DMS153 treated with DMSO at 0.1 percent for 48 hours (cell line): ENCODE data around the gene ATOH7.
A peak's percentile ranks its signal among the peaks of the same experiment; 100 is the strongest.
"Not testable (repeated sequence)": the region's sequence is repeated elsewhere in the genome, so short reads cannot be mapped to it uniquely, and the experiment has no call there.

Experiments
- DNase-seq: peaks from one replicate; lab custom pipeline; 2025; ENCODE audit not compliant: unreplicated experiment; lab: John Stamatoyannopoulos, UW

ATOH7 gene

DNA sequence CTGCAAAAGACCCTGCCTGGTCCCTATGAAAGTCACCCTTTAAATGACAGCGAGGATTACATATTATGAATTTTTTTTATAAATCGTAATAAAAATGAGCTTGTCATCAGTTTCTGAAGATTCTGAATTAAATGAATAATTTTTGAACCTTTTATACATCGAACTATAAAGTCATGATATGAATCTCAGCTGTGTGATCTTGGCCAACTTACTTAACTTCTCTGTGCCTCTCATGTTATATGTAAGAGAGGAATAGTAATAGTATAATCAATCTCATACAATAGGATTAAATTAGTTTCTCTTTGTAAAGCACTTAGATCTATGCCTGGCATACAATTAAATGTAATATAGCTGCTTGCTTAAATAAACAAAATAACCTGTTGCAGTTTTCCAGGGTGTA, 5.3 kb upstream of the ATOH7 start:
- DNase-seq, result no peak

GRCh38 chr10:68235581-68235980, 3.7 kb upstream of the ATOH7 start:
- no peak for DNase-seq

- no peak for DNase-seq
Observed at GRCh38 chr10:68235111-68235510, 3.2 kb upstream of the ATOH7 start.

DNA sequence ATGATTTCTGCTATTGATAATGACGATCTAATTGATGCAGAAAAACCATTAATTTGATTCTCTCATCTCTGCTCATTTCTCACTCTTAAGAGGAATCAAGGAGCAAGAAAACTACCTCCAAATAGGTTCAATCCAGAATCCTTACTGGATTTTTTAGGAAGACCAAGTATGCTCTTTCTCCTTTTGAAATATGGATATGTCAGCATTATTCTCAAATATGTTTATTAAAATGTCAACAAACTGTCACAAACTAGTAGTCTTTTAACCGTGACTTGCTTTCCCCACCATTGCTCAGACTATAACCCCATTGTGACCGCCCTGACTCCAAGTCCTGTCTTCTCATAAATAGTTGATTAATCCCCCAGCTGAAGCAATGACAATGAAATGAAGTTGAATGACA, 1.1 kb upstream of the ATOH7 start:
- DNase-seq, result no peak

- peak; percentile 61 for DNase-seq
Observed at GRCh38 chr10:68231106-68231816, 652 bp downstream of the ATOH7 start.

GRCh38 chr10:68230268-68230667, 1.6 kb downstream of the ATOH7 start:
- DNase-seq, result no peak

DNA sequence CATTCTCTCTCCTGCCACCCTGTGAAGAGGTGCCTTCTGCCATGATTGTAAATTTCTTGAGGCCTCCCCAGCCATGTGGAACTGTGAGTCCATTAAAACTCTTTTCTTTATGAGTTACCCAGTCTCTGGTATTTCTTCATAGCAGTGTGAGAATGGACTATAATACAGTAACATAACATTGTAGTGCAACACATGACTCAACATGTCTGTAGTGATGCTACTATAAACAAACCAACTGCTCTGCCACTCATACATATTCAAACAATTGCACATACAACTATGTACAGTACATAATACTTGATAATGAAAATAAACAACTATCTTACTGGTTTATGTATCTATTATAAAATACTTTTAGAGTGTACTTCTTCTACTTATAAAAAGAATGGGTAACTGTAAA, 7.1 kb downstream of the ATOH7 start:
- no peak for DNase-seq

GRCh38 chr10:68223535-68224165, 8.3 kb downstream of the ATOH7 start:
- DNase-seq, result no peak

GRCh38 chr10:68222391-68222790, 9.5 kb downstream of the ATOH7 start:
- DNase-seq, result no peak

- no peak for DNase-seq
Observed at GRCh38 chr10:68221196-68221595, 10.7 kb downstream of the ATOH7 start.

- no peak for DNase-seq
Observed at GRCh38 chr10:68218786-68219185, 13.1 kb downstream of the ATOH7 start.

DNA sequence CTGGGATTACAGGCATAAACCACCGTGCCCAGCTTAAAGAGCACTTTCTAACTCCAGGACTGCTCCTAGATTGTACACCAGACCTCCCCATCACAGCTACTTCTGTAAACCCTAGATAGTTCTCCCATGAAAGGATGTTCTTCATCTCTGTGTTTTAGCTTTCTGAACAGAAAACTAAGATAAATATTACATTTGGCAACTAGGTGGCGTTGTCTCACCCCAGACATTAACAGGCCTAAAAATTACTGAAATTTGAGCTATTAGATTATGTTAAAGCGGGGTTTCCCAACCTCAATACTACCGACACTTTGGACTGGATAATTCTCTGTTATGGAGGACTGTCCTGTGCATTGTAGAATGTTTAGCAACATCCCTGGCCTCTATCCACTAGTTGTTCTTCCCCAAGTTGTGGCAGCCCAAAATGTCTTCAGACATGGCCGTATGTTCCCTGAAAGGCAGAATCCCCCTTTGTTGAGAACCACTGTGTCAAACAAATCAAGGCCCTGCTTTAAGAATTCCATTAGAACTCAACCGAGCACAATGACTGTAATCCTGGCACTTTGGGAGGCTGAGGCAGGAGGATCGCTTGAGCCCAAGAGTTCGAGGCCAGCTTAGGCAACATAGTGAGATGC, 19.1 kb downstream of the ATOH7 start:
- no peak for DNase-seq

DNA sequence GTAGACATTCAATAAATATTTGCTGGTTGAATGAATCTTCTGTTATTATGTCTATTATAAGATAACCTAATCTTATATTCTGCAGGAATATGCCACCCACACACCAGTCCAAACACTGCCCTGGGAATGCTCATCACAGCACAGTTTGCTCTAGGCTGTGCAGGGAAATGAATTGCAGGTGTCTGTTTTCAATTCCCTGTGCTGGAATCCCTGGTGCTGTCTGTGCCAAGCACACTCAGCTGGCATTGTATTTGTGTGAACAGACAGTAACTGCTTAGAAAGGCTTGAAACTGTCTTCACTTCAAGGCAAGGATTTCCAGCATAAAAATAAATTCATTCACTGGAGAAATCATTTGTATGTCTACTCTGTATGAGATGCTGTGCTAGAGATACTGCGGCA, 20.2 kb downstream of the ATOH7 start:
- no peak for DNase-seq

GRCh38 chr10:68208424-68209042, 23.4 kb downstream of the ATOH7 start:
- peak; percentile 39 for DNase-seq

GRCh38 chr10:68202960-68203353, 29.0 kb downstream of the ATOH7 start:
- DNase-seq, result no peak

DNA sequence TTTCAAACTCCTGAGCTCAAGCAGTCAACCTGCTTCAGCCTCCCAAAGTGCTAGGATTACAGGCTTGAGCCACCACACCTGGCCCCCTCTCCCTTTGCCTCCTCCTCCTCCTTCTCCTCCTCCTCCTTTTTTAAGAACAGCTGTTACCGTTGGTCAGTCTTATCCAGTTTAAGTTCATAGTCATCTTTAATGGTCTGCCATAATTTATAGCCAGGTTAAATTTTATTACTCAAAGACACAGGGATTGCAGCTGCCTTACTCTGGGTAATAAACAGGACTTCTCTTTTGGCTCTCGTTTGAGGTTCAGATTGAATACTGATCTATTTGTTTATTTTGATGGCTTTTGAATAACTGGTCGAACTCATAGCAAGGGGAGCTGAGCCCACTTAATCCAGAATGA, 35.2 kb downstream of the ATOH7 start:
- no peak for DNase-seq

DNA sequence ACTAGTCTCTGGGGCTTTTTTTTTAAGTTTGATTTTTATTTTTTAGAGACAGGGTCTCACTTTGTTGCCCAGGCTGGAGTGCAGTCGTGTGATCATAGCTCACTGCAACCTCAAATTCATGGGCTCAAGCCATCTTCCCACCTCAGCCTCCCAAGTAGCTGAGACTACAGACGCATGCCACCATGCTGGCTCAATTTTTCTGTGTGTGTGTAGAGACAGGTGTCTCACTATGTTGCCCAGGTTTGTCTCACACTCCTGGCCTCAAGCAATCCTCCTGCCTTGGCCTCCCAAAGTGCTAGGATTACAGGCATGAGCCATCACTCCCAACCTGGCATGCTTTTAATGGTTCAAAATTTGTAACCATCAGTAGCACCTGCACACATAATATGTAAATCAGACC, 36.1 kb downstream of the ATOH7 start:
- not testable (repeated sequence) for DNase-seq

DNA sequence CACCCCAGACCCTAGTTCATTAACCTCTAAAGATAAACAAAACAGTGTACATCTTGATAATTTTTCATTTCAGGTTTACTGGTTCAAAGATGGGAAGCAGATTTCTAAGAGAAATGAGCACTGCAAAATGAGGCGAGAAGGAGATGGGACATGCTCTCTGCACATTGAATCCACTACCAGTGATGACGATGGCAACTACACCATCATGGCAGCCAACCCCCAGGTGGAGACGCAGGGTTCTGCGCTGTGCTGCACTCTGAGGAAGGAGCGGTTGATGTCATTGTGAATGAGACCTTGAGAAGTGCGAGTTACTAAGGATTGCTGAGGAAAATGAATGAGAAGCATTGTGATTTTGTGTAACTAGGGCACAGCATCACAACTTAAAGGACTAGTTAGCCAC, 37.6 kb downstream of the ATOH7 start:
- no peak for DNase-seq

DNA sequence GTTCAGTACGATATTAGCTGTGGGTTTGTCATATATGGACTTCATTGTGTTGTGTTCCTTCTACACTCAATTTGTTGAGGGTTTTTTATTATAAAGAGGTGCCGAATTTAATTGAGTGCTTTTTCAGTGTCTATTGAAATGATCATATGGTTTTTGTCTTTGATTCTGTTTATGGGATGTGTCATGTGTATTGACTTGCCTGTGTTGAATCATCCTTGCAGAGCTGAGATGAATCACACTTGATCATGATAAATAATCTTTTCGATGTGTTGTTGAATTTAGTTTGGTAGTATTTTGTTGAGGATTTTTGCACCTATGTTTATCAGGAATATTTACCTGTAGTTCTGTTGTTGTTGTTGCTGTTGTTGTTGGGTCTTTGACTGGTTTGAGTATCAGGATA, 39.8 kb downstream of the ATOH7 start:
- DNase-seq, result no peak

DNA sequence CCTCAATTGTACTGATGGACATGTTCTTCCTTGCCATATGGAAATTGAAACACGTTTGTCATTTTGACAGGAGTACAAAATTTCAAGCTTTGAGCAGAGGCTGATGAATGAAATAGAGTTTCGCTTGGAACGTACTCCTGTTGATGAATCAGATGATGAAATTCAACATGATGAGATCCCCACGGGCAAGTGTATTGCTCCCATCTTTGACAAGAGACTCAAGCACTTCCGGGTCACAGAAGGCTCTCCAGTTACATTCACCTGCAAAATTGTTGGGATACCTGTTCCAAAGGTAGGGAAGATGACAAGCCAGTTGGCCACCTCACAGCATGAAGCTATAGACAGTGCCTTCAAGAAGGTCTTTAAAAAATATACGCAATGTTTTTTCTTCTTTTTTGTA, 43.1 kb downstream of the ATOH7 start:
- no peak for DNase-seq

- DNase-seq, result no peak
Observed at GRCh38 chr10:68185085-68185484, 46.8 kb downstream of the ATOH7 start.

DNA sequence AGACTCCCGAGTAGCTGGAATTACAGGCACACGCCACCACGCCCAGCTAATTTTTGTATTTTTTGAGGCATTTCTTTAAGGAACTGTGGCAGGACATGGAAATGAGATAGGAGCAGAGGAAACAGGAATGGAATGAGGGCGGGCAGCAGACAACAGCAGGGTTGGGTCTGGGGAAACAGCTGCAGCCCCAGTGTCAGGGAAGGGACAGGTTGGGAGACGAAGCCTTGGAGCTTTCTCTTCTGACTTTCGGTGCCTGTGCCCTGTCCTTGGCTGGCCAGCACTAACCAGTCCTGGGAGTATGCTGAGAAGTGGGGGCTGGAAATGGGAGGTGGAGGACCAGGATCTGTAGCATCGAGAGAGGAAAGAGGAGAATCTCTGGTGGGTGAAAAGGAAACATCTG, 47.4 kb downstream of the ATOH7 start:
- no peak for DNase-seq
